Measurements from ENCODE around the gene TIGD4.

TIGD4 gene

DNA sequence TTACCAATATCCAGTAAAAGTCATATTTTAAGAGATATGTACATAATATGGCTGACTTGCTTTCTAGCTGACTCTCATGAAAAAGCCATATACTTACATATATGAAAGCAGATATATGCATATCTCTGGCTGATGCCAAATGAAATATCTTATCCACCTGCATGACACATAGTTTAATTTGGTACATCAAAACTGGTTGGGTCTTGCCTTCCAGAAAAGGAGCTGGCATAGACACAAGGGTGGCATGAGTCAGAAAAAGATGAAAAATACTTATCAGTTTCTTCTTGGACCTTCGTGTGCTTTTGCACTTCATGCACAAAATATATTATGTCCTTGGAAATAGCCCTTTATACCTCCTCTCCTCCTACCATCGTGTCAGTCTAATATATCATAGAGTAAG lies 32.1 kb downstream of the TIGD4 start:
- POLR2A ChIA-PET = no interaction called here

GRCh38 chr4:152738827-152739226 lies 40.7 kb downstream of the TIGD4 start:
- DNase-seq (ENCODE audit: extremely low spot score) = no peak
- TF ChIP-seq, protein P1, sequence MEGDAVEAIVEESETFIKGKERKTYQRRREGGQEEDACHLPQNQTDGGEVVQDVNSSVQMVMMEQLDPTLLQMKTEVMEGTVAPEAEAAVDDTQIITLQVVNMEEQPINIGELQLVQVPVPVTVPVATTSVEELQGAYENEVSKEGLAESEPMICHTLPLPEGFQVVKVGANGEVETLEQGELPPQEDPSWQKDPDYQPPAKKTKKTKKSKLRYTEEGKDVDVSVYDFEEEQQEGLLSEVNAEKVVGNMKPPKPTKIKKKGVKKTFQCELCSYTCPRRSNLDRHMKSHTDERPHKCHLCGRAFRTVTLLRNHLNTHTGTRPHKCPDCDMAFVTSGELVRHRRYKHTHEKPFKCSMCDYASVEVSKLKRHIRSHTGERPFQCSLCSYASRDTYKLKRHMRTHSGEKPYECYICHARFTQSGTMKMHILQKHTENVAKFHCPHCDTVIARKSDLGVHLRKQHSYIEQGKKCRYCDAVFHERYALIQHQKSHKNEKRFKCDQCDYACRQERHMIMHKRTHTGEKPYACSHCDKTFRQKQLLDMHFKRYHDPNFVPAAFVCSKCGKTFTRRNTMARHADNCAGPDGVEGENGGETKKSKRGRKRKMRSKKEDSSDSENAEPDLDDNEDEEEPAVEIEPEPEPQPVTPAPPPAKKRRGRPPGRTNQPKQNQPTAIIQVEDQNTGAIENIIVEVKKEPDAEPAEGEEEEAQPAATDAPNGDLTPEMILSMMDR (IDR thresholded peaks at IDR 0.05; ENCODE audit: control extremely low read depth, extremely low read depth, low read depth, missing control alignments) = no peak
- POLR2A ChIA-PET = no interaction called here
- CTCF ChIA-PET = interaction anchor here (1.1 to 1.3 kb wide), 6 partner anchors 13 to 284 kb away, joined by 3 to 4 read pairs (median 3); no protein-coding TSS in a partner anchor

More for the DNA sequence above, 32.1 kb downstream of the TIGD4 start:
- TF ChIP-seq, protein P1 (IDR thresholded peaks at IDR 0.05; ENCODE audit: control extremely low read depth, extremely low read depth, low read depth, missing control alignments) = no peak
- DNase-seq (ENCODE audit: extremely low spot score) = no peak
- CTCF ChIA-PET = interaction anchor here (1.1 kb wide), 1 partner anchor 11 kb away, joined by 3 read pairs; no protein-coding TSS in a partner anchor

DNA sequence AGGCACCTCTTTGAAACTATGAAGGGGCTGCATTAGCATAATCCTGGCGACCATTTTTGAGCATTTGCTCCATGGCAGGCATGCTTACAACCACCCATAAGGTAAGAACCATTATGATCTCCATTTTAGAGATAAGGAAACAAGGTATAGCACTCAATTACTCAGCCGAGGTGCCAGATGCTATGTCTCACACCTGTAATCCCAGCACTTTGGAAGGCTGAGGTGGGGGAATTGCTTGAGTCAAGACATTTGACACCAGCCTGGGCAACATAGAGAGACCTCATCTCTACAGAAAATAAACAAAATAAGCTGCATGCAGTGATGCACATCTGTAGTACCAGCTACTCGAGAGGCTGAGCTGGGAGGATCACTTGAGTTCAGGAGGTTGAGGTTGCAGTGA lies 43.6 kb downstream of the TIGD4 start:
- no peak for DNase-seq (ENCODE audit: extremely low spot score)
- POLR2A ChIA-PET = no interaction called here
- CTCF ChIA-PET = interaction anchor here (0.7 to 3.4 kb wide), 29 partner anchors 8 to 327 kb away, joined by 3 to 25 read pairs (median 4); no protein-coding TSS in a partner anchor
- TF ChIP-seq, protein P1 (IDR thresholded peaks at IDR 0.05; ENCODE audit: control extremely low read depth, extremely low read depth, low read depth, missing control alignments) = no peak

- POLR2A ChIA-PET = no interaction called here
- TF ChIP-seq, protein P1 (IDR thresholded peaks at IDR 0.05; ENCODE audit: control extremely low read depth, extremely low read depth, low read depth, missing control alignments) = peak; percentile 47
- peak; percentile 53 for DNase-seq (ENCODE audit: extremely low spot score)
- CTCF ChIA-PET = interaction anchor here (0.6 to 3.4 kb wide), 35 partner anchors 8 to 327 kb away, joined by 3 to 25 read pairs (median 4); no protein-coding TSS in a partner anchor
Measured at GRCh38 chr4:152735396-152735859, 44.1 kb downstream of the TIGD4 start.

- no peak for DNase-seq (ENCODE audit: extremely low spot score)
- TF ChIP-seq, protein P1 (IDR thresholded peaks at IDR 0.05; ENCODE audit: control extremely low read depth, extremely low read depth, low read depth, missing control alignments) = no peak
- POLR2A ChIA-PET = no interaction called here
- CTCF ChIA-PET = interaction anchor here (0.6 to 3.4 kb wide), 24 partner anchors 13 to 326 kb away, joined by 3 to 25 read pairs (median 4); no protein-coding TSS in a partner anchor
Measured at GRCh38 chr4:152734699-152735050, 44.9 kb downstream of the TIGD4 start.

GRCh38 chr4:152734015-152734698 lies 45.4 kb downstream of the TIGD4 start:
- TF ChIP-seq, protein P1 (IDR thresholded peaks at IDR 0.05; ENCODE audit: control extremely low read depth, extremely low read depth, low read depth, missing control alignments) = no peak
- ChIA-PET POLR2A (no interaction called here), CTCF (interaction anchor here (1.1 to 3.4 kb wide), 17 partner anchors 14 to 280 kb away, joined by 3 to 25 read pairs (median 4); no protein-coding TSS in a partner anchor)
- DNase-seq (ENCODE audit: extremely low spot score) = no peak
